ENCODE data around the gene TUBB4B. TPM values are rescaled to one million over a fixed set of nuclear protein-coding genes. Genes with fewer than 3 reads are reported as not detected.
A peak's percentile ranks its signal among the peaks of the same experiment; 100 is the strongest.
"Not testable (repeated sequence)": the region's sequence is repeated elsewhere in the genome, so short reads cannot be mapped to it uniquely, and the experiment has no call there.

The TUBB4B gene
- total RNA-seq, 1 donor from 2014 or later, result 321 TPM

GRCh38 chr9:137237759-137238726 is 3.0 kb upstream of the TUBB4B start:
- ATAC-seq, result no peak

- not testable (repeated sequence) for ATAC-seq
Measured at GRCh38 chr9:137239541-137240200, 1.4 kb upstream of the TUBB4B start.

- ATAC-seq, result peak; percentile 38
Measured at GRCh38 chr9:137240318-137240840, 708 bp upstream of the TUBB4B start.

- ATAC-seq, result peak; percentile 35
Measured at GRCh38 chr9:137241490-137242268, 592 bp downstream of the TUBB4B start.

- no peak for ATAC-seq
Measured at GRCh38 chr9:137242269-137243203, 1.4 kb downstream of the TUBB4B start.

GRCh38 chr9:137243266-137243625 is 2.2 kb downstream of the TUBB4B start:
- not testable (repeated sequence) for ATAC-seq

DNA sequence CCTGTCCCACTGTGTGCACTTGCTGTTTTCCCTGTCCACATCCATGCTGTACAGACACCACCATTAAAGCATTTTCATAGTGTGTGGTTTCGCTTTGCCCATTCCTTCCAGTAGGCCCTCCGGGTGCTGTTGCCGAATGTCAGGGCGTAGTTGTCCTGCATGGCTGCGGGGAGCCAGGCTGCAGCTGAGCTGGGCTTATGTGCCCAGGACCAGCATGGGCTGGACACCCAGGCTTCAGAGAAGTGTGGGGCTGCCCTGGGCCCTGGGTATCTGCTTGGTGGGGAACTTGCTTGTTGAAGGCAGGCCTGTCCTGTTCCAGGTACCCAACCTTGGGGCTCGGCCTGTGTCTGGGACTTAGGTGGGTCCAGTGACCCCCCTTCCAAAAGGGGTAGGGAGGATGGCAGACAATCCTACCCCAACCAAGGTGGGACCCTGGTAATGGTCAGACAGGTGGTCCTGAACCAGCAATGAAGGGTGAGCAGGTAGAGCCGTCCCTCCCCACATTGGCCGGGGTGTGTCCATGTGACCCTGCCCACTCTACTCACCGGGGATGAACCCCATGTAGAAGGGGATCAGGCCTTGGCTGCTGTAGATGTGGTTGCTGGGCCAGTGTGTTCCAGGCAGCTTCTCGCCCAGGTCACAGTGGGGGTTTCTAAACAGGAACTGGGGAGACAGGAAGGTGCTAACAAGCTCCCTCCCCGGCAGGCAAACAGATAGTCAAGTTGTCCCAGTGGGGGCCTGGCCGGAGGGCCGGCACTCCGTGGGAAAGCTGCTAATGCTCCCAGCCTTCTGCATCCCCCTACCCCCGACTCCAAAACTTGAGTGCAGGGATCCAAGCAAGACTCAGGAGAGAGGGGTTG is 2.8 kb downstream of the TUBB4B start:
- ATAC-seq, result no peak

DNA sequence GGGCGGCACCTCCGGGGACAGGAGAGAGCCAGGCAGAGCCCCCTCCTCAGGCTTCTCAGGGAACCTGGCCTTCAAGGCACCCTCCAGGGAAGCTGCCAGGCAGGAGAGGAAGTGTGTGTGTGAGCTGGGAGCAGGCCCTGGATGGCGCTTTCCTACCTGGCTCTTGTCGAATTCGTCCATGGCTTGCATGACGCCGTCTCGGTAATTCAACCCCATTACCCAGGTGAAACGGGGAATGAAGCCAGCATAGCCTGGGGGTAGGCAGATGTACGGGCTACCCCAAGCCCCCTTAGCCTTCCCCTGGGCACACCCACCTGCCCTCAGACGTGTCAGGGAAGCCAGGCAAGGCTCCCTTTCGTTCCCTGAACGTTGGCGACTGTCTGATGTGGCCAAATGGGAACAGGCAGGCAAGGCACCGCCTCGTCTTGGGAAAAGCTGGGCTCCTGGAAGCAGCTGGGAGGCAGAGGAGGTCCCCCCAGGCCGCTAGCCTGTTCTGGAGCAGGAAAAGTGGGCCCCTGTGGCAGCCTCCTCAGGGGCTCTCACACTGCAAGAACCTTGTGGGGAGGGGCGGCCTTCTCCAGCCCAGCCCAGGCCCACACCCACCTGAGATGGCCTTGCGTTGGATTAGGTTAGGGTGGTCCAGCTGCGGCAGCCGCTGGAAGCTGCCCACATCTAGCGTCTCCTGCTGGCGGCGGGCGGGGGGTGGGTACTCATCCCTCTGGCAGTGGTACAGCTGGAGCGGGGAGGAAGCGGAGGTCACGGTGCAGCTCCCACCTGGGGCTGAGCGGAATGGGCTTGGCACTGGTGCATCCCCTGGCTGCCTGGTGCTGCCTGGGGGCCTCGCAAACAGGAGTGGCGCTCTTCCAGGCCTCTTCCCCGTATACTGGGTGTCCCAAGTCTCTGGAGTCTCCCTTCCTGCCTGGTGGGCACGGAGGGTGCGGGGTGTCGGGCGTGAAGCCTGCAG is 3.7 kb downstream of the TUBB4B start:
- ATAC-seq, result no peak

- ATAC-seq, result no peak
Measured at GRCh38 chr9:137245450-137246421, 4.6 kb downstream of the TUBB4B start.

DNA sequence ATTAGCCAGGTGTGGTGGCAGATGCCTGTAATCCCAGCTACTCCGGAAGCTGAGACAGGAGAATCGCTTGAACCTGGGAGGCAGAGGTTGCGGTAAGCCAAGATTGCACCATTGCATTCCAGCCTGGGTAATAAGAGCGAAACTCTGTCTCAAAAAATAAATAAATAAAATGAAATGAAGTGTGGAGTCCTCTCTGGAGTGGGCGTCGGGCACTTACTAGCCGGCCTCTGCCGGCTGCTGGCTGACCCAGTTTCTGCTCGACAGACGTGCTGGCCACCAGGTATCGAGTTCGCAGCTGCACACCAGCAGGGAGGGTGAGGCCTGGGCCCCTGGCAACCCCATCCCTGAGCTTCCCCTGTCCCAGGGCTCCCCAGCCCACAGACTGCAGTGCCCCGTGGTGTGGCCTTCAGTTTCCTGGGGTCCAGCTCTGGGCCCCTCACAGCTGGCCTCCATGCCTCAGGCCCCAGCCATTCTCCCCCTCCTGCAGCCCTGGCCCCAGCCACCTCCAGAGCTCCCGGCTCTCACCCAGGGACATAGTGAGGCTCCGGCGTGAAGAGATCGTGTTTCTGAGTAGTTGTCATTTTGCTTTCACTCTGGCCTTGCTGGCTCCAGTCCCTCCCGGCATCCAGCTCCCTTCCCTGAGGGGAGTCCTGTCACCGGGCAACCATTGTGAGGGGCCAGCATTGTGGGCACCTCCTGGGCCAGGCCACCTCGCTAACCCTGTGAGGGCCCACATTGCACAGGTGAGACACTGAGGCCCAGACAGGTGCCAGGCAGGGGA is 6.2 kb downstream of the TUBB4B start:
- ATAC-seq, result no peak

GRCh38 chr9:137247916-137248175 is 6.8 kb downstream of the TUBB4B start:
- ATAC-seq, result no peak

GRCh38 chr9:137250329-137251193 is 9.5 kb downstream of the TUBB4B start:
- no peak for ATAC-seq

- ATAC-seq, result no peak
Measured at GRCh38 chr9:137251194-137251461, 10.0 kb downstream of the TUBB4B start, which contains the start of gene STPG3. STPG3 (plus strand) TSS chr9:137251286; CDS start chr9:137251287, 1 bp downstream.

DNA sequence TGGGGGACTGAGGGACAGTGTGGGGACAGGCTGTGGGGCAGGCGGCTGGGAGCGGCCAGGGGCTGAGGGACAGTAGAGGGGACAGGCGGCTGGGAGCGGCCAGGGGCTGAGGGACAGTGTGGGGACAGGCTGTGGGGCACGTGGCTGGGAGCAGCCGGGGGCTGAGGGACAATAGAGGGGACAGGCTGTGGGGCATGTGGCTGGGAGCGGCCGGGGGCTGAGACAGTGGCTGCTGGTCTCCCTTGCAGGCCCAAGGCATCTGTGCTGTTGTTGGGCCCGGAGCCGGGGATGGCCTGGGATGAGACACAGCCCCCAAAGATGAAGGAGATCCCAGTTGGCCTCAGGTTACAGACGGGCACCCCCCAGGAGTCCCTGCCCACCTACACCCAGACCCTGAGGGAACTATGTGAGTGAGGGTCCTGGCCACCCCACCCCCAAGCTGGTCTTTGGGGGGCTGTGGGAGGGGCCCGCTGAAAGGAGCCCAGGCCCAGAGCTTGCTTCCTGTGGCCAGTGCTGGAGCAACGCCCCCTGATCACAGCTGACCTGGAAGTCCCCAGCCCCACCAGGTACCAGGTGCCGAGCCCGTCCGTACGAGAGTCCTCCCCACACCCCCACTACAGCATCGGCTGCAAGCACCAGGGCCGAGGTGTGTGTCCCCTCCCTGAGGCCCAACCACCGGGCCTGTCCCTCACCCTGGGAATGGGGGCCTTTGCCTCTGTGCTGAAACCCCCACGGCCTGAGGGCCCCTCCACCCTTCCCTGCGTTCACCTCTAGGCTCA is 10.6 kb downstream of the TUBB4B start:
- no peak for ATAC-seq

- no peak for ATAC-seq
Measured at GRCh38 chr9:137252555-137253506, 11.7 kb downstream of the TUBB4B start.

Measured in esophagus mucosa (tissue), 1 donor.